ENCODE measurements around the gene EPC1.

DNA sequence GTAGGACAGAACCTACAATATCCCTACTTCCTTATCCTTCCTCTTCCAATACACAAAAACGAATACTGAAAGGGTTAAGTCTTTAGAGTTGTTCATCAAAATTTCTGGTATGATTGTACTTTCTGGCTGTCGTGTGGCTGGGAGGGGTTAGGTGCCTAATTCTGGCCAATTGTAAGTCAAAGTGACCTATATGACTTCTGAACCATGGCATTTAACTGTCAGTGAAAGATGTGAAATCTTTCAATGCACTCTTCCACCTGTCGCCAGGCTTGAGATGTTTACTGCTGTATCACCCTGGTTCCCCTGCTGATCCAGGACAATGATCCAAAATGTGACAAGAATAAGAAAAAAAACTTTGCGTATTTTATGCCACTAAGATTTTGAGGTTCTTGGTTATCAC lies 20.8 kb downstream of the EPC1 start:
- TF ChIP-seq, protein P1, sequence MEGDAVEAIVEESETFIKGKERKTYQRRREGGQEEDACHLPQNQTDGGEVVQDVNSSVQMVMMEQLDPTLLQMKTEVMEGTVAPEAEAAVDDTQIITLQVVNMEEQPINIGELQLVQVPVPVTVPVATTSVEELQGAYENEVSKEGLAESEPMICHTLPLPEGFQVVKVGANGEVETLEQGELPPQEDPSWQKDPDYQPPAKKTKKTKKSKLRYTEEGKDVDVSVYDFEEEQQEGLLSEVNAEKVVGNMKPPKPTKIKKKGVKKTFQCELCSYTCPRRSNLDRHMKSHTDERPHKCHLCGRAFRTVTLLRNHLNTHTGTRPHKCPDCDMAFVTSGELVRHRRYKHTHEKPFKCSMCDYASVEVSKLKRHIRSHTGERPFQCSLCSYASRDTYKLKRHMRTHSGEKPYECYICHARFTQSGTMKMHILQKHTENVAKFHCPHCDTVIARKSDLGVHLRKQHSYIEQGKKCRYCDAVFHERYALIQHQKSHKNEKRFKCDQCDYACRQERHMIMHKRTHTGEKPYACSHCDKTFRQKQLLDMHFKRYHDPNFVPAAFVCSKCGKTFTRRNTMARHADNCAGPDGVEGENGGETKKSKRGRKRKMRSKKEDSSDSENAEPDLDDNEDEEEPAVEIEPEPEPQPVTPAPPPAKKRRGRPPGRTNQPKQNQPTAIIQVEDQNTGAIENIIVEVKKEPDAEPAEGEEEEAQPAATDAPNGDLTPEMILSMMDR (IDR thresholded peaks at IDR 0.05; ENCODE audit: low read length), result no peak
- TF ChIP-seq EZH2 (IDR thresholded peaks at IDR 0.05; ENCODE audit: borderline replicate concordance, low read length), result no peak
